ENCODE results near the gene CHPF. TPM values are rescaled to one million over a fixed set of nuclear protein-coding genes. Genes with fewer than 3 reads are reported as not detected.

The CHPF gene
- total RNA-seq, 1 donor from 2014 or later = 23.2 TPM

DNA sequence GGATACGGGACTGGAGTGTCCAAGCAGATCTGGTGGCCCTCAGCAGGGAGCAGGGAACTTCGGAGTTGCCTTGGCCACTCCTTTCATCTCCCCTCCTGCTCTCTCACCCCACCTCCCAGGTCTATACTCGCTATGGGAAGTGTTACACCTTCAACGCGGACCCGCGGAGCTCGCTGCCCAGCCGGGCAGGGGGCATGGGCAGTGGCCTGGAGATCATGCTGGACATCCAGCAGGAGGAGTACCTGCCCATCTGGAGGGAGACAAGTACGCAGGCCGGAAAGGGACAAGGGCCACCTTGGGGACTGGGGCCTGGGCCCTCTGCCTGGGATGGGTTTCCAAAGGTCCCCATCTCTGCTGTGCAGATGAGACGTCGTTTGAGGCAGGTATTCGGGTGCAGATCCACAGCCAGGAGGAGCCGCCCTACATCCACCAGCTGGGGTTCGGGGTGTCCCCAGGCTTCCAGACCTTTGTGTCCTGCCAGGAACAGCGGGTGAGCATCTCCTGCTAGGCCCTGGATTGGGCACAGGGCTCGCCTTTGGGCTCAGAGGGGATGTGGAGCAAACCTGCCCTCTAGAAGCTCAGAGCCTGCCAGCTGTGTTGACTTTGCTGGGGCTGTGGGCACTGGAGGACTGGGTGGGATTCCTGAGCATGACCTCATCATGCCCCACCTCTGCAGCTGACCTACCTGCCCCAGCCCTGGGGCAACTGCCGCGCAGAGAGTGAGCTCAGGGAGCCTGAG lies 11.8 kb downstream of the CHPF start:
- peaks cover 65% of the 10 kb centered on the region for H3K27me3 ChIP-seq (ENCODE audit: low read depth)
- intact Hi-C loops (cut with DNase I) = loop anchor here (10.0 kb wide), 1 partner anchor 127 kb away; no protein-coding TSS in a partner anchor
- DNase-seq = no peak

DNA sequence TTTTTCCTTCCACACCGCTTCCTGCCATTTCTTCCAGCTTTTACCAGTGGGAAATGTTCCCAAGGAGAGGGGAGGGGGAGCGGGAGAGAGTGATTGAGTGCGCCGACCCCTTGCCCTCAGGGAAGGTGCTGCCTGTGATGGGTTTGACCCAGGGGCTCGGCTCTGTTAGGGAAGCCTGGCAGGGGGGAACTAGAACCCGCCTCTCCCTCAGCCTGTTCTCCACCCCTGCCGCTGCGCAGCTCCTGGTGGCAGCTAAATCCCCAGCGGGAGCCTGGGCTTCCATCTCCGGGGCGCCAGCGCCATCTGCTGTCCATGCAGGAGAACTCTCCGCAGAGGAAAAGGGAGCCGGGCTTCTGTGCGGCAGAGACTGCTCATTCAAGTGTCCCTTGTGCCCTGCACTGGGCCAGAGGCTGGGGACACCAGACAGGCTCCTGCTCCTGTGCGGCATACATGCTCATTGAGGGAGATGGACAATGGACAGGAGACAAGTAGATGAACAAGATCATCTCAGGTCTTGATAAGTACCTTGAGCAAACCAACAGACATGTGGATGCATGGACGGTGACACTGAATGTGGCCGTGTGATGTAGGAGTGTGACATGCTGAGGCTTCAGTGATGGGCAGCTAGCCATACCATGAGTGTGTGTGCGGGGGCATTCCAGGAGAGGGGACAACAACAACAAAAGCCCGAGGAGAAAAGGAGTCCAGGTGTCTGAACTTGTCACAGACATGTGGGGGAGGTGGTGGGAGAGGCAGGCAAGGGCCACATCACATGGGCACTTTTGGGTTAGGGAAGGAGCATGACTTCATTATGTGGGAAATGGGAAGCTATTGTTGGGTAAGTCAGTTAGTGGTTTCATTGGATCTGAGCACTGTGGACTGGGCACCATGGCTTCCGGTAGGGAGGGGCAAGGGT lies 13.3 kb downstream of the CHPF start:
- Histone ChIP-seq H3K4me1 (no peaks in the 10 kb centered on the region), H3K27ac (no peak overlapping the region), H3K36me3 (no peaks in the 10 kb centered on the region), H3K27me3 (ENCODE audit: low read depth) (peaks cover 80% of the 10 kb centered on the region), H3K9me3 (no peaks in the 10 kb centered on the region), H3K4me3 (no peak overlapping the region)
- TF ChIP-seq CTCF (IDR thresholded peaks at IDR 0.05) = peak; percentile 96
- intact Hi-C loops (cut with DNase I) = loop anchor here (10.0 kb wide), 1 partner anchor 126 kb away; no protein-coding TSS in a partner anchor
- ATAC-seq = peak; percentile 90 to 91
- peak; percentile 88 for DNase-seq

More for the DNA sequence above, 11.8 kb downstream of the CHPF start:
- Histone ChIP-seq H3K36me3 (no peaks in the 10 kb centered on the region), H3K4me3 (no peak overlapping the region), H3K9me3 (no peaks in the 10 kb centered on the region), H3K27ac (no peak overlapping the region), H3K4me1 (no peaks in the 10 kb centered on the region)
- no peak for TF ChIP-seq CTCF (IDR thresholded peaks at IDR 0.05)
- no peak for ATAC-seq

DNA sequence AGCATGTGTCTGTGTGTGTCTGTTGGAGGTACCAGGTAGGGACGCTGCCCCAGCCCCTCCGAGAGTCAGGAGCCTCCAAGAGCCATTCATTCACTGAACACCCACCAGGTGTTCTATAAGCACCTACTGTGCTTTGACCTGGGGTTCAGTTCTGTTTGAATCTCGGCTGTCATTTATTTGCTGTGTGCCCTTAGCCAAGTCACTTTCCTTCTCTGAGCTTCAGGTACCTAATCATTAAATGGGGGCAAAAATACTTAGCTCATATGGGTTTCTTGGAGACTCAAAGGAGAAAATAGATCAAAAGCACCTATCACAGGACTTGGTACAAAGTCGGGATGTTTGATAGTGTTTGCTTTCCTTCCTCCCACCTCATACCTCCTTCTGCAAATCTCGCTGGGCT lies 16.1 kb downstream of the CHPF start:
- H3K27me3 ChIP-seq (ENCODE audit: low read depth) = peaks cover 98% of the 10 kb centered on the region
- intact Hi-C loops (cut with DNase I) = no loop called here

GRCh38 chr2:219527076-219527394 lies 16.6 kb downstream of the CHPF start:
- Histone ChIP-seq H3K4me3 (no peak overlapping the region), H3K27ac (no peak overlapping the region), H3K9me3 (no peaks in the 10 kb centered on the region), H3K27me3 (ENCODE audit: low read depth) (peaks cover 98% of the 10 kb centered on the region), H3K4me1 (peaks cover 5% of the 10 kb centered on the region), H3K36me3 (no peaks in the 10 kb centered on the region)
- DNase-seq (no peak), ATAC-seq (peak in 1 of 2 donors; percentile 31)
- intact Hi-C loops (cut with DNase I) = no loop called here
- no peak for TF ChIP-seq CTCF (IDR thresholded peaks at IDR 0.05)

More for the DNA sequence above, 16.1 kb downstream of the CHPF start:
- no peak overlapping the region for H3K4me3 ChIP-seq
- no peaks in the 10 kb centered on the region for H3K9me3 ChIP-seq
- DNase-seq = no peak
- H3K36me3 ChIP-seq = no peaks in the 10 kb centered on the region
- H3K27ac ChIP-seq = no peak overlapping the region
- ATAC-seq = no peak
- peaks cover 5% of the 10 kb centered on the region for H3K4me1 ChIP-seq
- no peak for TF ChIP-seq CTCF (IDR thresholded peaks at IDR 0.05)

DNA sequence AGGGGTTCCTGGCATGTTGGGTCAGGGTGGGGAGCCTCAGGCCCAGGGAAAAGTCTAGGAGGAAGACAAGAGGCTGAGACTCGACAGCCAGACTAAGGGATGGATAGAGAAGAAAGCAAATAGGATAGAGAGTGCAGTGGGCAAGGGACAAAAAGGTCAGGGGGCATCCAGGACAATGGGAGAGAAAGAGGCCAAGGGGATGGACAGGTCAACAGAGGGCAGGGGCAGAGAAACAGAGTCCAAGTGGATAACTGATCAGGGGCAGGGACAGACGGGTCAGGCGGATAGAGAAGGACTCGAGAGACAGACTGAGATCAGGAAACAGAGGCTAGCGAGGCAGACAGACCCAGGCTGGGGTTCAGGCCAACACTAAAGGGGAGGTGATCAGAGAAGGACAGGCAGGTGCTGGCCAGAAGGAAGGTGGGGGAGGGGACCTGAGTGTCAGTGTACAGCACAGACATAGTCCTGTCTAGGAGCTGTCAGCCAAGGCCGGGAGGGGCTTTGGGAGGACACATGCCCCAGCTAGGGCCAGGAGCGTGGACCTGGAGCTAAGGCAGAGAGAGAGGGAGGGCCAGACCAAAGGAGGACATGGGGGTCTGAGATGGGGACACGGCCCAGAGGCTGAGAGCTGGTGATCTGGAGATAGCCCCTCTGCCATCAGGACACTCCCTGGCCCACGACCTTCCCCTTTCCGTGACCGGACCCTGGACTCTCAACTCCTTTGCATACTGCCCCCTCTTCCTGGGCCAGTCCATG lies 17.1 kb downstream of the CHPF start:
- Histone ChIP-seq H3K27me3 (ENCODE audit: low read depth) (peaks cover 98% of the 10 kb centered on the region), H3K36me3 (no peaks in the 10 kb centered on the region), H3K9me3 (no peaks in the 10 kb centered on the region), H3K27ac (no peak overlapping the region), H3K4me1 (peaks cover 5% of the 10 kb centered on the region), H3K4me3 (no peak overlapping the region)
- no peak for ATAC-seq
- no peak for DNase-seq
- intact Hi-C loops (cut with DNase I) = no loop called here
- TF ChIP-seq CTCF (IDR thresholded peaks at IDR 0.05) = no peak

All from lower lobe of right lung (tissue), 2 donors.